Panc1 (cell line): ENCODE data around the gene FBXO46. TPM values are rescaled to one million over a fixed set of nuclear protein-coding genes. Genes with fewer than 3 reads are reported as not detected.

ENCODE experiments used
- ATAC-seq: fragments of 200-7000 bp; cut with Tn5 transposase; 2 replicates; pipeline ENCODE4 v1.9.1; 2020; ENCODE audit warnings: mild to moderate bottlenecking, moderate library complexity
- BruUV-seq: library from RNA; stranded (reverse); fragments of 400-500 nt; replicated peaks from 2 replicates; lab custom pipeline; 2021; lab: Mats Ljungman, UMichigan
- CTCF ChIA-PET: fragments of 300-600 bp; sonication (Branson Sonifier 250); formaldehyde crosslinking; loops from one replicate; lab custom pipeline; 2022; ENCODE audit warnings: antibody characterized with exemption; lab: Charles Lee
- POLR2A ChIA-PET: fragments of 300-600 bp; sonication (Branson Sonifier 250); formaldehyde crosslinking; loops from one replicate; lab custom pipeline; 2022; ENCODE audit warnings: antibody characterized with exemption; lab: Charles Lee
- DNase-seq: peaks from one replicate; pipeline ENCODE4 v3.0.0-alpha.2; 2010; ENCODE audit warnings: low read depth, low spot score
- H3K27ac ChIP-seq: 2 replicates; pipeline ENCODE4 v1.5.1; 2011; ENCODE audit warnings: mild to moderate bottlenecking, low read length, inconsistent platforms
- H3K27me3 ChIP-seq: fragments of 200-500 bp; sonication (Bioruptor generic); 2 replicates; pipeline ENCODE4 v1.6.0; 2014; ENCODE audit warnings: low read length, inconsistent platforms; ENCODE audit not compliant: control insufficient read depth, insufficient read depth
- H3K36me3 ChIP-seq: fragments of 200-500 bp; sonication (Bioruptor generic); 2 replicates; pipeline ENCODE4 v1.5.1; 2014; ENCODE audit warnings: inconsistent platforms, mild to moderate bottlenecking, low read length, moderate library complexity; ENCODE audit not compliant: control insufficient read depth, insufficient read depth
- H3K4me1 ChIP-seq: 2 replicates; pipeline ENCODE4 v1.5.1; 2011; ENCODE audit warnings: inconsistent platforms, mild to moderate bottlenecking, low read length, moderate library complexity; ENCODE audit not compliant: control insufficient read depth, insufficient read depth
- H3K4me3 ChIP-seq, 2 experiments: 2 replicates each; pipeline ENCODE4 v1.5.1; 2011 to 2012; ENCODE audit warnings: low read depth in 2 of 2, low read length in 2 of 2, mild to moderate bottlenecking in 2 of 2, inconsistent platforms in 1 of 2, moderate library complexity in 1 of 2
- H3K9me3 ChIP-seq: fragments of 200-500 bp; sonication (Bioruptor generic); 2 replicates; pipeline ENCODE4 v1.5.1; 2014; ENCODE audit warnings: low read depth, mild to moderate bottlenecking, inconsistent platforms, low read length, moderate library complexity; ENCODE audit not compliant: control insufficient read depth, insufficient read depth
- POLR2AphosphoS5 ChIP-seq: IDR thresholded peaks from 2 replicates; pipeline ENCODE4 v1.6.1; 2012; ENCODE audit warnings: mild to moderate bottlenecking, low read depth, low read length, moderate library complexity
- SIN3A ChIP-seq: IDR thresholded peaks from 2 replicates; pipeline ENCODE4 v1.6.1; 2012; ENCODE audit warnings: low read depth, mild to moderate bottlenecking, low read length, moderate library complexity, borderline replicate concordance; ENCODE audit not compliant: insufficient read depth
- TCF7L2 ChIP-seq: IDR thresholded peaks from 2 replicates; pipeline ENCODE4 v1.6.1; 2011; ENCODE audit warnings: mild to moderate bottlenecking, low read depth, low read length, inconsistent platforms
- in situ Hi-C: cut with HindIII; loops from 2 replicates; pipeline ENCODE4 v1.10.0; 2016; ENCODE audit warnings: low sequenced_read_pairs, low pct_unique_long_range_greater_than_20kb
- intact Hi-C: fragments of 100-400 bp; cut with micrococcal nuclease; formaldehyde crosslinking; loops from one replicate; pipeline ENCODE4 v1.10.0; 2022; ENCODE audit not compliant: unreplicated experiment
- total RNA-seq: library from RNA; stranded (reverse); gene quantifications from one replicate; pipeline ENCODE4 v1.2.1, GENCODE V29; 2021; ENCODE audit not compliant: unreplicated experiment
- TF ChIP-seq, protein P1 (sequence below): fragments of 450-650 bp; IDR thresholded peaks from 2 replicates; pipeline ENCODE4 v1.5.1; 2017; ENCODE audit warnings: mild to moderate bottlenecking
- TF ChIP-seq, protein P2 (sequence below), 2 experiments: IDR thresholded peaks; 2 replicates each; pipeline ENCODE4 v1.6.1; 2011 to 2012; ENCODE audit warnings: low read depth in 2 of 2, control low read depth in 1 of 2, low read length in 1 of 2, mild to moderate bottlenecking in 1 of 2, moderate library complexity in 1 of 2; ENCODE audit not compliant: insufficient read depth in 1 of 2

Gene FBXO46
- total RNA-seq, 1 experiment from 2014 or later: 25.1 TPM

DNA sequence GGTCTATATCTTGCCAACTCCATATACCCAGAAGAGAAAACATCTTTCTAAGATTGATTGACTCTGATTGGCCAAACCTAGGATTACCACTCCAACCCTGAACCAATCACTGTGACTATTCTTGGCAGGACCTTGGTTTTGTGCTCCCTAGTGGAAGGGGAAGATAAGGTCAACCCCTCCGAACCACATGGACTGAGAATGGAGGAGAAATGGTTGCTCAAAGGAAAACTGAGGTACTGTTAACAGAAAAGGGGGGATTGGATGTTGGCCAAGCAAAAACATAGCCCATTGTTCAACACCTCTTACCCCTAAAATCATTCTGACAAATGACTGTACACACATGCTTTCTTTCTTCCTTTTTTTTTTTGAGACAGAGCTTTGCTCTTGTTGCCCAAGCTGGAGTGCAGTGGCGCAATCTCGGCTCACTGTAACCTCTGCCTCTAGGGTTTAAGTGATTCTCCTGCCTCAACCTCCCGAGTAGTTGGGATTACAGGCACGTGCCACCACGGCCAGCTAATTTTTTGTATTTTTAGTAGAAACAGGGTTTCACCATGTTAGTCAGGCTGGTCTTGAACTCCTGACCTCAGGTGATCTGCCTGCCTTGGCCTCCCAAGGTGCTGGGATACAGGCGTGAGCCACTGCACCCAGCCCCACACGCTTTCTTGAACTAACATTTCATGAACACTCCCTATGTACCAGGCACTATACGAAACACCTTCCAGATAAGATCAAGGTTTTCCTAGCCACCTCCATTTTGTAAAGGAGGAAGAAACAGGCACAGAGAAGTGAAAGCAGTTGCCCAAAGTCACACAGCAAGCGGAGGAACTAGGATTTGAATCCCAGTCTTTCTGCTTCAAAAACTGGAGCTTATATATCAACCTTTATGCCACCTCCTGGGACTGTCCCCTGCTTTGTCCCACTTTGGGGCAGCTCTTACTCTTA, 9.1 kb upstream of the FBXO46 start:
- ChIA-PET CTCF (interaction anchor here (0.5 to 0.6 kb wide), 2 partner anchors 43 to 115 kb away, joined by 4 to 5 read pairs; partner anchors contain the start of gene DMPK), POLR2A (no interaction called here)
- H3K36me3 ChIP-seq: no peaks in the 10 kb centered on the region
- no peak overlapping the region for H3K27ac ChIP-seq
- no peak overlapping the region for H3K4me3 ChIP-seq
- no peaks in the 10 kb centered on the region for H3K27me3 ChIP-seq
- no TSS peak for BruUV-seq
- no peaks in the 10 kb centered on the region for H3K4me1 ChIP-seq
- in situ Hi-C loops: no loop called here
- intact Hi-C loops: no loop called here
- ATAC-seq: no peak
- H3K9me3 ChIP-seq: no peaks in the 10 kb centered on the region
- no peak for DNase-seq
- TF ChIP-seq POLR2AphosphoS5 (no peak), SIN3A (no peak), TCF7L2 (no peak)
- TF ChIP-seq, protein P1, sequence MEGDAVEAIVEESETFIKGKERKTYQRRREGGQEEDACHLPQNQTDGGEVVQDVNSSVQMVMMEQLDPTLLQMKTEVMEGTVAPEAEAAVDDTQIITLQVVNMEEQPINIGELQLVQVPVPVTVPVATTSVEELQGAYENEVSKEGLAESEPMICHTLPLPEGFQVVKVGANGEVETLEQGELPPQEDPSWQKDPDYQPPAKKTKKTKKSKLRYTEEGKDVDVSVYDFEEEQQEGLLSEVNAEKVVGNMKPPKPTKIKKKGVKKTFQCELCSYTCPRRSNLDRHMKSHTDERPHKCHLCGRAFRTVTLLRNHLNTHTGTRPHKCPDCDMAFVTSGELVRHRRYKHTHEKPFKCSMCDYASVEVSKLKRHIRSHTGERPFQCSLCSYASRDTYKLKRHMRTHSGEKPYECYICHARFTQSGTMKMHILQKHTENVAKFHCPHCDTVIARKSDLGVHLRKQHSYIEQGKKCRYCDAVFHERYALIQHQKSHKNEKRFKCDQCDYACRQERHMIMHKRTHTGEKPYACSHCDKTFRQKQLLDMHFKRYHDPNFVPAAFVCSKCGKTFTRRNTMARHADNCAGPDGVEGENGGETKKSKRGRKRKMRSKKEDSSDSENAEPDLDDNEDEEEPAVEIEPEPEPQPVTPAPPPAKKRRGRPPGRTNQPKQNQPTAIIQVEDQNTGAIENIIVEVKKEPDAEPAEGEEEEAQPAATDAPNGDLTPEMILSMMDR: no peak
- TF ChIP-seq, protein P2, sequence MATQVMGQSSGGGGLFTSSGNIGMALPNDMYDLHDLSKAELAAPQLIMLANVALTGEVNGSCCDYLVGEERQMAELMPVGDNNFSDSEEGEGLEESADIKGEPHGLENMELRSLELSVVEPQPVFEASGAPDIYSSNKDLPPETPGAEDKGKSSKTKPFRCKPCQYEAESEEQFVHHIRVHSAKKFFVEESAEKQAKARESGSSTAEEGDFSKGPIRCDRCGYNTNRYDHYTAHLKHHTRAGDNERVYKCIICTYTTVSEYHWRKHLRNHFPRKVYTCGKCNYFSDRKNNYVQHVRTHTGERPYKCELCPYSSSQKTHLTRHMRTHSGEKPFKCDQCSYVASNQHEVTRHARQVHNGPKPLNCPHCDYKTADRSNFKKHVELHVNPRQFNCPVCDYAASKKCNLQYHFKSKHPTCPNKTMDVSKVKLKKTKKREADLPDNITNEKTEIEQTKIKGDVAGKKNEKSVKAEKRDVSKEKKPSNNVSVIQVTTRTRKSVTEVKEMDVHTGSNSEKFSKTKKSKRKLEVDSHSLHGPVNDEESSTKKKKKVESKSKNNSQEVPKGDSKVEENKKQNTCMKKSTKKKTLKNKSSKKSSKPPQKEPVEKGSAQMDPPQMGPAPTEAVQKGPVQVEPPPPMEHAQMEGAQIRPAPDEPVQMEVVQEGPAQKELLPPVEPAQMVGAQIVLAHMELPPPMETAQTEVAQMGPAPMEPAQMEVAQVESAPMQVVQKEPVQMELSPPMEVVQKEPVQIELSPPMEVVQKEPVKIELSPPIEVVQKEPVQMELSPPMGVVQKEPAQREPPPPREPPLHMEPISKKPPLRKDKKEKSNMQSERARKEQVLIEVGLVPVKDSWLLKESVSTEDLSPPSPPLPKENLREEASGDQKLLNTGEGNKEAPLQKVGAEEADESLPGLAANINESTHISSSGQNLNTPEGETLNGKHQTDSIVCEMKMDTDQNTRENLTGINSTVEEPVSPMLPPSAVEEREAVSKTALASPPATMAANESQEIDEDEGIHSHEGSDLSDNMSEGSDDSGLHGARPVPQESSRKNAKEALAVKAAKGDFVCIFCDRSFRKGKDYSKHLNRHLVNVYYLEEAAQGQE (IDR thresholded peaks at IDR 0.05; ENCODE audit: insufficient read depth in 1 of 2, low read depth in 2 of 2, low read length in 1 of 2): no peak

DNA sequence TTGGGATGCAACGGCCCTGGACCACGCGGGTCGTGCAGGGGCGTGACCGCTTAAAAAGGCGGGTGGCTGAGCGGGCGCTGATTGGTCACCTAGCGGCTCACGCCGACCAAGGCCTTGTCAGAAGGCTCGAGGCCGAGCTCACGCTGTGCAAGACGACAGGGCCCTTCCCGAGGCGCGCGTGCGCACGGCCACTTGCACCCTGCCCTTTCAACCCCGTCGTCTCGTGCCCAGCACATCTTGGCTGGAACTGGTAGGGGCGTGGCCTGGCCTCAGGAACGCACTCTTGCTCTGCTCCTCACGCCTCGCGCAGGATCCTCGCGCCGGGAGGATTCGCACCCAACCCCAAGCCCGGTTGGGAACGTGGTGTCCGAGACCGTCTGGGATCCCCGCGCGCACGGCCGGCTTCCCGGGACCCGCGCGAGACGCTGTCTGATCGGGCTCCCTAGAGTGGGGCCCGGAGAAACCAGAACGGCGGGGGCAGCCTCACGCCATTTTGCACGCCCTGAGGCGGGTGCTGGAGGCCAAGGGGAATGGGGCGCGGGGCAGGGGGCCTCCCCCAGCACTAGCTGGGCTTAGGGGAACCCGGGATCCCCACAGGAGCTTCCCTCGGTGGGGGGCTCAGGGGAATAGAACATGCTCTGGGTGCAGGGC, 2.6 kb upstream of the FBXO46 start, which contains the start of gene MEIOSIN:
Gene MEIOSIN, plus strand, starts transcription at position 280 of the 651 bp plus-strand sequence. CDS start 1,938 bp downstream, outside the sequence.
- H3K4me1 ChIP-seq: no peaks in the 10 kb centered on the region
- DNase-seq (no peak), ATAC-seq (no peak)
- H3K36me3 ChIP-seq: peaks cover 2% of the 10 kb centered on the region; the same call in 1 of the 2 replicates
- ChIA-PET POLR2A (no interaction called here), CTCF (interaction anchor here (0.6 kb wide), 1 partner anchor 118 kb away, joined by 7 read pairs; no protein-coding TSS in a partner anchor)
- TF ChIP-seq, protein P1: no peak
- TF ChIP-seq POLR2AphosphoS5 (no peak), TCF7L2 (no peak), SIN3A (no peak)
- TF ChIP-seq, protein P2 (IDR thresholded peaks at IDR 0.05; ENCODE audit: insufficient read depth in 1 of 2, low read depth in 2 of 2, low read length in 1 of 2): no peak
- H3K27me3 ChIP-seq: no peaks in the 10 kb centered on the region
- intact Hi-C loops: no loop called here
- BruUV-seq: no TSS peak
- in situ Hi-C loops: no loop called here
- no peak within 1 kb of the TSS for H3K27ac ChIP-seq
- no peaks in the 10 kb centered on the region for H3K9me3 ChIP-seq
- no peak within 1 kb of the TSS for H3K4me3 ChIP-seq
